HCT116 (cell line): ENCODE results near the gene SDF2L1. TPM values are rescaled to one million over a fixed set of nuclear protein-coding genes. Genes with fewer than 3 reads are reported as not detected.
"Not testable (repeated sequence)": the region's sequence is repeated elsewhere in the genome, so short reads cannot be mapped to it uniquely, and the experiment has no call there.

Source experiments
- ATAC-seq: fragments of 200-7000 bp; cut with Tn5 transposase; 2 replicates; pipeline ENCODE4 v1.9.1; 2020; ENCODE audit warnings: mild to moderate bottlenecking, moderate library complexity
- BruUV-seq: library from RNA; stranded (reverse); fragments of 400-500 nt; replicated peaks from 2 replicates; lab custom pipeline; 2021; lab: Mats Ljungman, UMichigan
- CTCF ChIA-PET: fragments of 300-600 bp; sonication (Branson Sonifier 250); formaldehyde crosslinking; loops from one replicate; lab custom pipeline; 2021; ENCODE audit warnings: antibody characterized with exemption; lab: Charles Lee
- POLR2A ChIA-PET: fragments of 300-600, 350-600 bp; sonication (Branson Sonifier 250); formaldehyde crosslinking; loops from one replicate; lab custom pipeline; 2021; ENCODE audit warnings: antibody characterized with exemption; lab: Charles Lee
- RAD21 ChIA-PET, 2 experiments: fragments of 300-600 bp; sonication (Branson Sonifier 250); formaldehyde crosslinking; loops; one replicate each; lab custom pipeline; 2023; ENCODE audit warnings: low total read pairs in 2 of 2; ENCODE audit not compliant: uncharacterized antibody in 2 of 2, unreplicated experiment in 2 of 2, low non-redundant PET in 1 of 2; lab: Charles Lee
- DNase-seq: peaks from one replicate; pipeline ENCODE4 v3.0.0-alpha.2; 2010; ENCODE audit warnings: low read depth, low spot score
- H2AFZ ChIP-seq: fragments of 200-600 bp; shearing (Covaris generic), sonication (generic); 2 replicates; pipeline ENCODE4 v1.6.1; 2017; ENCODE audit warnings: low read depth, mixed run types, mixed read lengths, antibody characterized with exemption, low read length; ENCODE audit not compliant: poor library complexity, severe bottlenecking
- H3K27ac ChIP-seq: 2 replicates; pipeline ENCODE4 v1.5.1; 2012; ENCODE audit warnings: low read depth, low read length
- H3K27me3 ChIP-seq: fragments of 200-600 bp; sonication (generic); 2 replicates; pipeline ENCODE4 v1.6.1; 2016; ENCODE audit warnings: mixed run types, low read length, mixed read lengths; ENCODE audit not compliant: insufficient read depth
- H3K36me3 ChIP-seq, 2 experiments: fragments of 200-500 bp in 1 of 2; fragments of 200-600 bp in 1 of 2; sonication (Bioruptor generic) in 1 of 2; sonication (generic) in 1 of 2; 2 replicates each; pipeline versions ENCODE4 v1.5.1 to v1.6.1; 2014 to 2016; ENCODE audit warnings: low read length in 2 of 2, inconsistent platforms in 1 of 2, mixed read lengths in 1 of 2, mixed run types in 1 of 2; ENCODE audit not compliant: insufficient read depth in 2 of 2, control insufficient read depth in 1 of 2
- H3K4me1 ChIP-seq, 2 experiments: fragments of 200-600 bp in 1 of 2; sonication (generic) in 1 of 2; 2 replicates each; pipeline versions ENCODE4 v1.5.1 to v1.6.1; 2012 to 2017; ENCODE audit warnings: low read length in 2 of 2, inconsistent platforms in 1 of 2, mild to moderate bottlenecking in 1 of 2, mixed read lengths in 1 of 2, mixed run types in 1 of 2, moderate library complexity in 1 of 2; ENCODE audit not compliant: insufficient read depth in 2 of 2, control insufficient read depth in 1 of 2
- H3K4me2 ChIP-seq: fragments of 200-600 bp; sonication (generic); 2 replicates; pipeline ENCODE4 v1.6.1; 2017; ENCODE audit warnings: mixed run types, low read length, mixed read lengths
- H3K4me3 ChIP-seq, 2 experiments: fragments of 200-600 bp in 1 of 2; sonication (generic) in 1 of 2; replicated peaks in 1 of 2; 2 replicates each; pipeline ENCODE4 v1.5.1; 2011 to 2016; ENCODE audit warnings: low read length in 2 of 2, control low read depth in 1 of 2, low read depth in 1 of 2, mild to moderate bottlenecking in 1 of 2, mixed read lengths in 1 of 2, mixed run types in 1 of 2
- H3K79me2 ChIP-seq: fragments of 200-600 bp; sonication (generic); 2 replicates; pipeline ENCODE4 v1.6.1; 2017; ENCODE audit warnings: mild to moderate bottlenecking, mixed run types, low read length, moderate library complexity, mixed read lengths; ENCODE audit not compliant: insufficient read depth
- H3K9ac ChIP-seq: fragments of 200-600 bp; sonication (generic); 2 replicates; pipeline ENCODE4 v1.6.1; 2016; ENCODE audit warnings: low read length, mixed read lengths
- H3K9me2 ChIP-seq: fragments of 200-600 bp; sonication (generic), shearing (Covaris generic); 2 replicates; pipeline ENCODE4 v1.6.1; 2017; ENCODE audit warnings: mixed run types, mild to moderate bottlenecking, moderate library complexity; ENCODE audit not compliant: insufficient read depth
- H3K9me3 ChIP-seq, 2 experiments: fragments of 200-500 bp in 1 of 2; fragments of 200-600 bp in 1 of 2; sonication (Bioruptor generic) in 1 of 2; sonication (generic) in 1 of 2; 2 replicates each; pipeline ENCODE4 v1.6.1; 2014 to 2017; ENCODE audit warnings: low read length in 2 of 2, mixed read lengths in 2 of 2, inconsistent platforms in 1 of 2, low read depth in 1 of 2, mild to moderate bottlenecking in 1 of 2, mixed run types in 1 of 2, moderate library complexity in 1 of 2; ENCODE audit not compliant: control insufficient read depth in 1 of 2, insufficient read depth in 1 of 2
- H4K20me1 ChIP-seq: fragments of 200-600 bp; sonication (generic), shearing (Covaris generic); 2 replicates; pipeline ENCODE4 v1.6.1; 2017; ENCODE audit warnings: mixed run types, mild to moderate bottlenecking, moderate library complexity; ENCODE audit not compliant: insufficient read depth
- CTCF ChIP-seq, 3 experiments: fragments of 200-600 bp in 1 of 3; sonication (generic) in 1 of 3; IDR thresholded peaks in 2 of 3; conservative IDR thresholded peaks in 1 of 3; 2 replicates each; pipeline ENCODE4 v1.5.1; 2012 to 2017; ENCODE audit warnings: low read depth in 2 of 3, low read length in 2 of 3, antibody characterized with exemption in 1 of 3, borderline replicate concordance in 1 of 3, control low read depth in 1 of 3, mild to moderate bottlenecking in 1 of 3, mixed read lengths in 1 of 3, mixed run types in 1 of 3, moderate library complexity in 1 of 3; ENCODE audit not compliant: insufficient read depth in 1 of 3
- FOSL1 ChIP-seq: IDR thresholded peaks from 2 replicates; pipeline ENCODE4 v1.6.1; 2012; ENCODE audit warnings: low read depth
- POLR2AphosphoS5 ChIP-seq: IDR thresholded peaks from 2 replicates; pipeline ENCODE4 v1.6.1; 2011; ENCODE audit warnings: mild to moderate bottlenecking, low read depth, low read length, moderate library complexity
- SIN3A ChIP-seq: IDR thresholded peaks from 2 replicates; pipeline ENCODE4 v1.6.1; 2012; ENCODE audit warnings: low read depth
- SRF ChIP-seq: IDR thresholded peaks from 2 replicates; pipeline ENCODE4 v1.6.1; 2012; ENCODE audit warnings: low read depth
- TCF7L2 ChIP-seq: IDR thresholded peaks from 2 replicates; pipeline ENCODE4 v1.7.0; 2011; ENCODE audit warnings: borderline replicate concordance, inconsistent platforms; ENCODE audit not compliant: insufficient read depth, insufficient read length; ENCODE audit errors: extremely low read depth
- ZBTB33 ChIP-seq: IDR thresholded peaks from 2 replicates; pipeline ENCODE4 v1.6.1; 2011; ENCODE audit warnings: mild to moderate bottlenecking, low read length, moderate library complexity; ENCODE audit not compliant: insufficient replicate concordance; ENCODE audit errors: extremely low read depth
- intact Hi-C: fragments of 100-400 bp; cut with micrococcal nuclease; formaldehyde crosslinking; loops from 2 replicates; pipeline ENCODE4 v1.10.0; 2022
- total RNA-seq: library from RNA; stranded (reverse); gene quantifications from one replicate; pipeline ENCODE4 v1.2.1, GENCODE V29; 2021; ENCODE audit not compliant: unreplicated experiment

The SDF2L1 gene
- total RNA-seq, 1 experiment from 2014 or later = 86.2 TPM

- POLR2A ChIA-PET = no interaction called here
- intact Hi-C loops = no loop called here
Measured at GRCh38 chr22:21606775-21607174, 35.3 kb upstream of the SDF2L1 start.

GRCh38 chr22:21609556-21610157, 32.4 kb upstream of the SDF2L1 start:
- Histone ChIP-seq H3K4me1 (peaks cover 21 to 33% of the 10 kb centered on the region in 2 experiments), H4K20me1 (peaks cover 16% of the 10 kb centered on the region; the same call in 1 of the 2 replicates), H3K79me2 (peaks cover 98% of the 10 kb centered on the region), H3K36me3 (peaks cover 12 to 24% of the 10 kb centered on the region in 2 experiments)
- RAD21 ChIA-PET, H3K4me3 ChIP-seq, ATAC-seq, H3K9me2 ChIP-seq, intact Hi-C loops, POLR2A ChIA-PET, H3K9me3 ChIP-seq, H3K9ac ChIP-seq, H3K27ac ChIP-seq, H2AFZ ChIP-seq, BruUV-seq, H3K4me2 ChIP-seq, DNase-seq, H3K27me3 ChIP-seq: not testable (repeated sequence)
- CTCF ChIA-PET = interaction anchor here (1.1 kb wide), 1 partner anchor 19 kb away, joined by 3 read pairs; no protein-coding TSS in a partner anchor

More at GRCh38 chr22:21606775-21607174, 35.3 kb upstream of the SDF2L1 start:
- BruUV-seq = no TSS peak
- H3K9me2 ChIP-seq = no peaks in the 10 kb centered on the region
- no peak overlapping the region for H3K4me3 ChIP-seq
- no peak overlapping the region for H3K9ac ChIP-seq
- H2AFZ ChIP-seq = no peak overlapping the region
- ATAC-seq (no peak), DNase-seq (no peak)
- peaks cover 21 to 33% of the 10 kb centered on the region in 2 experiments for H3K4me1 ChIP-seq
- no peak for TF ChIP-seq CTCF (IDR thresholded peaks at IDR 0.05 in 2 of 3, conservative IDR thresholded peaks at IDR 0.05 in 1 of 3; ENCODE audit: borderline replicate concordance in 1 of 3, insufficient read depth in 1 of 3, low read depth in 2 of 3, low read length in 2 of 3)
- TF ChIP-seq SRF = no peak
- no peak for TF ChIP-seq TCF7L2
- no peak for TF ChIP-seq SIN3A
- TF ChIP-seq POLR2AphosphoS5 = no peak
- no peak for TF ChIP-seq ZBTB33
- no peak for TF ChIP-seq FOSL1
- H3K27ac ChIP-seq = no peak overlapping the region; the same call in 1 of the 2 replicates
- H3K79me2 ChIP-seq = peaks cover 97% of the 10 kb centered on the region
- no peaks in the 10 kb centered on the region for H3K27me3 ChIP-seq
- ChIA-PET RAD21 (no interaction called here), CTCF (interaction anchor here (1.8 to 2.0 kb wide), 2 partner anchors 22 to 36 kb away, joined by 4 to 7 read pairs; no protein-coding TSS in a partner anchor)
- H3K9me3 ChIP-seq = no peaks in the 10 kb centered on the region
- peaks cover 12% of the 10 kb centered on the region; the same call in 1 of the 2 replicates for H4K20me1 ChIP-seq
- H3K36me3 ChIP-seq = peaks cover 5 to 11% of the 10 kb centered on the region in 2 experiments
- peak overlapping the region; percentile 51 for H3K4me2 ChIP-seq
